ENCODE data around the gene PLB1. TPM values are rescaled to one million over a fixed set of nuclear protein-coding genes. Genes with fewer than 3 reads are reported as not detected.

PLB1 gene
- total RNA-seq, 2 donors from 2014 or later, result 1.0 to 12.9 TPM

GRCh38 chr2:28658369-28658768 lies 162.5 kb downstream of the PLB1 start:
- no peak overlapping the region for H3K4me3 ChIP-seq
- TF ChIP-seq CTCF (IDR thresholded peaks at IDR 0.05) (no peak), POLR2A (IDR thresholded peaks at IDR 0.05) (no peak)
- no peaks in the 10 kb centered on the region for H3K36me3 ChIP-seq (replicated peaks in 1 of 2; ENCODE audit: insufficient read depth in 1 of 2, low read depth in 2 of 2)
- no peaks in the 10 kb centered on the region for H3K27me3 ChIP-seq
- intact Hi-C loops (cut with DNase I), result no loop called here
- 47 to 63% methylated on average over 1 of the region's 1 CpG for WGBS, 2 donors
- no peak for ATAC-seq
- H3K4me1 ChIP-seq, result peaks cover 40% of the 10 kb centered on the region
- H3K27ac ChIP-seq, result no peak overlapping the region
- no peaks in the 10 kb centered on the region for H3K9me3 ChIP-seq
- no peak for DNase-seq

GRCh38 chr2:28659127-28659526 lies 163.3 kb downstream of the PLB1 start:
- Histone ChIP-seq H3K36me3 (replicated peaks in 1 of 2; ENCODE audit: insufficient read depth in 1 of 2, low read depth in 2 of 2) (no peaks in the 10 kb centered on the region), H3K27me3 (no peaks in the 10 kb centered on the region), H3K9me3 (no peaks in the 10 kb centered on the region), H3K27ac (no peak overlapping the region), H3K4me1 (peaks cover 44% of the 10 kb centered on the region), H3K4me3 (no peak overlapping the region)
- DNase-seq (no peak), ATAC-seq (no peak)
- TF ChIP-seq POLR2A (IDR thresholded peaks at IDR 0.05), result no peak
- TF ChIP-seq CTCF (IDR thresholded peaks at IDR 0.05), result no peak
- intact Hi-C loops (cut with DNase I), result no loop called here

GRCh38 chr2:28661589-28662001 lies 165.7 kb downstream of the PLB1 start:
- intact Hi-C loops (cut with DNase I), result no loop called here
- Histone ChIP-seq H3K9me3 (no peaks in the 10 kb centered on the region), H3K27ac (peak overlapping the region; percentile 50 to 70 (median 66)), H3K36me3 (replicated peaks in 1 of 2; ENCODE audit: insufficient read depth in 1 of 2, low read depth in 2 of 2) (no peaks in the 10 kb centered on the region), H3K4me1 (peaks cover 49% of the 10 kb centered on the region), H3K4me3 (no peak overlapping the region), H3K27me3 (no peaks in the 10 kb centered on the region)
- ATAC-seq (peak; percentile 78), DNase-seq (peak; percentile 64 to 84 (median 78))
- TF ChIP-seq POLR2A (IDR thresholded peaks at IDR 0.05), result no peak
- TF ChIP-seq CTCF (IDR thresholded peaks at IDR 0.05), result no peak
- 15 to 26% methylated on average over 5 of the region's 5 CpGs for WGBS, 2 donors

GRCh38 chr2:28662044-28662443 lies 166.2 kb downstream of the PLB1 start:
- intact Hi-C loops (cut with DNase I), result no loop called here
- WGBS, 2 donors, result 13 to 19% methylated on average over 1 of the region's 1 CpG
- Histone ChIP-seq H3K27me3 (no peaks in the 10 kb centered on the region), H3K36me3 (replicated peaks in 1 of 2; ENCODE audit: insufficient read depth in 1 of 2, low read depth in 2 of 2) (no peaks in the 10 kb centered on the region), H3K4me1 (peaks cover 49% of the 10 kb centered on the region), H3K27ac (peak overlapping the region; percentile 50 to 70 (median 66)), H3K9me3 (no peaks in the 10 kb centered on the region), H3K4me3 (no peak overlapping the region)
- peak in 1 of 7 experiments; percentile 6 for TF ChIP-seq CTCF (IDR thresholded peaks at IDR 0.05)
- no peak for TF ChIP-seq POLR2A (IDR thresholded peaks at IDR 0.05)
- DNase-seq (peak; percentile 50 to 70 (median 62)), ATAC-seq (peak; percentile 22)

GRCh38 chr2:28662468-28663181 lies 166.8 kb downstream of the PLB1 start:
- WGBS, 2 donors, result 82 to 86% methylated on average over 11 to 12 of the region's 12 CpGs
- Histone ChIP-seq H3K36me3 (replicated peaks in 1 of 2; ENCODE audit: insufficient read depth in 1 of 2, low read depth in 2 of 2) (no peaks in the 10 kb centered on the region), H3K9me3 (no peaks in the 10 kb centered on the region), H3K4me3 (no peak overlapping the region), H3K4me1 (peaks cover 49% of the 10 kb centered on the region), H3K27me3 (no peaks in the 10 kb centered on the region), H3K27ac (peak overlapping the region; percentile 50 to 70 (median 66))
- intact Hi-C loops (cut with DNase I), result no loop called here
- ATAC-seq (no peak), DNase-seq (peak in 3 of 4 donors; percentile 40 to 47 (median 42))
- no peak for TF ChIP-seq CTCF (IDR thresholded peaks at IDR 0.05)
- no peak for TF ChIP-seq POLR2A (IDR thresholded peaks at IDR 0.05)
